ENCODE data around the gene SHOC2.

SHOC2 gene

GRCh38 chr10:110983466-110983865, 64.1 kb downstream of the SHOC2 start:
- no peak for DNase-seq (ENCODE audit: low spot score)

GRCh38 chr10:110985497-110986275, 66.3 kb downstream of the SHOC2 start:
- DNase-seq (ENCODE audit: low spot score), result no peak

- DNase-seq (ENCODE audit: low spot score), result no peak
Observed at GRCh38 chr10:110989016-110989415, 69.6 kb downstream of the SHOC2 start.

- DNase-seq (ENCODE audit: low spot score), result no peak
Observed at GRCh38 chr10:110992006-110992800, 72.8 kb downstream of the SHOC2 start.

- DNase-seq (ENCODE audit: low spot score), result peak; percentile 62
Observed at GRCh38 chr10:110993024-110993693, 73.8 kb downstream of the SHOC2 start.

- no peak for DNase-seq (ENCODE audit: low spot score)
Observed at GRCh38 chr10:110994406-110995086, 75.1 kb downstream of the SHOC2 start.

GRCh38 chr10:110995301-110995700, 75.9 kb downstream of the SHOC2 start:
- no peak for DNase-seq (ENCODE audit: low spot score)

- DNase-seq (ENCODE audit: low spot score), result no peak
Observed at GRCh38 chr10:110996256-110996655, 76.9 kb downstream of the SHOC2 start.

GRCh38 chr10:111004016-111004415, 84.6 kb downstream of the SHOC2 start:
- DNase-seq (ENCODE audit: low spot score), result no peak

- no peak for DNase-seq (ENCODE audit: low spot score)
Observed at GRCh38 chr10:111007486-111007885, 88.1 kb downstream of the SHOC2 start.

- DNase-seq (ENCODE audit: low spot score), result no peak
Observed at GRCh38 chr10:111015181-111015580, 95.8 kb downstream of the SHOC2 start.

- no peak for DNase-seq (ENCODE audit: low spot score)
Observed at GRCh38 chr10:111017098-111017497, 97.7 kb downstream of the SHOC2 start.

- DNase-seq (ENCODE audit: low spot score), result no peak
Observed at GRCh38 chr10:111018021-111018420, 98.6 kb downstream of the SHOC2 start.

GRCh38 chr10:111023060-111023459, 103.7 kb downstream of the SHOC2 start:
- DNase-seq (ENCODE audit: low spot score), result no peak

GRCh38 chr10:111030042-111030750, 110.8 kb downstream of the SHOC2 start:
- DNase-seq (ENCODE audit: low spot score), result no peak

- no peak for DNase-seq (ENCODE audit: low spot score)
Observed at GRCh38 chr10:111034598-111035310, 115.3 kb downstream of the SHOC2 start.

- DNase-seq (ENCODE audit: low spot score), result no peak
Observed at GRCh38 chr10:111035542-111035941, 116.1 kb downstream of the SHOC2 start.

- no peak for DNase-seq (ENCODE audit: low spot score)
Observed at GRCh38 chr10:111037858-111038257, 118.5 kb downstream of the SHOC2 start.

GRCh38 chr10:111039522-111039921, 120.1 kb downstream of the SHOC2 start:
- DNase-seq (ENCODE audit: low spot score), result no peak

- no peak for DNase-seq (ENCODE audit: low spot score)
Observed at GRCh38 chr10:111057006-111057405, 137.6 kb downstream of the SHOC2 start.

Measured in CD4-positive, alpha-beta T cell treated with Interleukin-15 for 4 hours (primary cell).